Upper lobe of left lung (tissue), 4 donors: Measurements from ENCODE around the gene SYNPO2.

ENCODE experiments used
- CTCF ChIP-seq, 6 experiments: fragments of 450-650 bp in 4 of 6; fragments of 200-600 bp in 2 of 6; sonication (generic) in 2 of 6; IDR thresholded peaks; one replicate each; pipeline ENCODE4 v1.5.1; 2016 to 2019; ENCODE audit warnings: antibody characterized with exemption in 6 of 6
- POLR2A ChIP-seq, 4 donors: fragments of 450-650 bp; IDR thresholded peaks; one replicate each; pipeline ENCODE4 v1.5.1; 2016 to 2017; ENCODE audit warnings: antibody characterized with exemption in 4 of 4, mild to moderate bottlenecking in 2 of 4
- POLR2AphosphoS5 ChIP-seq, 2 donors: sonication (generic); formaldehyde crosslinking; IDR thresholded peaks; one replicate each; pipeline ENCODE4 v1.5.1; 2017; ENCODE audit warnings: antibody characterized with exemption in 2 of 2

- TF ChIP-seq CTCF (IDR thresholded peaks at IDR 0.05) (no peak), POLR2A (IDR thresholded peaks at IDR 0.05) (no peak), POLR2AphosphoS5 (IDR thresholded peaks at IDR 0.05) (no peak)
These were observed 38.7 kb upstream of the SYNPO2 start for GRCh38 chr4:118849867-118850487.
